Endothelial cell of umbilical vein (primary cell): ENCODE data around the gene ZNF280D. TPM values are rescaled to one million over a fixed set of nuclear protein-coding genes. Genes with fewer than 3 reads are reported as not detected.

Experiments used
- BruUV-seq: library from RNA; stranded (reverse); fragments of 400-500 nt; replicated peaks from 2 replicates; lab custom pipeline; 2021; lab: Mats Ljungman, UMichigan
- CTCF ChIA-PET: fragments of 300-600, 350-600 bp; sonication (Branson Sonifier 250); formaldehyde crosslinking; loops from one replicate; lab custom pipeline; 2021; ENCODE audit warnings: antibody characterized with exemption, inconsistent platforms; lab: Charles Lee
- POLR2A ChIA-PET: fragments of 300-600, 350-600 bp; sonication (Branson Sonifier 250); formaldehyde crosslinking; loops from one replicate; lab custom pipeline; 2021; ENCODE audit warnings: antibody characterized with exemption, inconsistent platforms; lab: Charles Lee
- DNase-seq: peaks from one replicate; pipeline ENCODE4 v3.0.0-alpha.2; 2011; ENCODE audit warnings: low read depth, low spot score
- FAIRE-seq: peaks from 2 replicates; lab custom pipeline; 2011; peaks lifted over from hg19 to GRCh38; lab: Jason Lieb, UNC
- H2AFZ ChIP-seq: 2 replicates; pipeline ENCODE4 v1.6.0; 2012; ENCODE audit warnings: low read depth, low read length, control low read depth, inconsistent platforms
- H3K27ac ChIP-seq: 2 replicates; pipeline ENCODE4 v1.5.1; 2011; ENCODE audit warnings: low read depth, mild to moderate bottlenecking, control low read depth, low read length, moderate library complexity; ENCODE audit not compliant: insufficient read depth
- H3K27me3 ChIP-seq, 2 experiments: 2 replicates each; pipeline versions ENCODE4 v1.6.0 to v1.6.1; 2011; ENCODE audit warnings: low read length in 2 of 2, mixed read lengths in 1 of 2; ENCODE audit not compliant: control insufficient read depth in 2 of 2, insufficient read depth in 2 of 2
- H3K36me3 ChIP-seq, 2 experiments: 2 replicates in 1 of 2; 3 replicates in 1 of 2; pipeline ENCODE4 v1.5.1; 2011; ENCODE audit warnings: low read length in 2 of 2, mild to moderate bottlenecking in 1 of 2, moderate library complexity in 1 of 2; ENCODE audit not compliant: control insufficient read depth in 2 of 2, insufficient read depth in 2 of 2; ENCODE audit errors: extremely low read depth in 1 of 2
- H3K4me1 ChIP-seq: 3 replicates; pipeline ENCODE4 v1.5.1; 2011; ENCODE audit warnings: mild to moderate bottlenecking, low read length; ENCODE audit not compliant: control insufficient read depth, insufficient read depth; ENCODE audit errors: extremely low read depth
- H3K4me2 ChIP-seq: 2 replicates; pipeline ENCODE4 v1.6.1; 2011; ENCODE audit warnings: low read length, control low read depth, mixed read lengths; ENCODE audit not compliant: insufficient read depth
- H3K4me3 ChIP-seq, 3 experiments: fragments of 200-600 bp in 1 of 3; sonication (generic), shearing (Covaris generic) in 1 of 3; replicated peaks in 1 of 3; 2 replicates each; pipeline ENCODE4 v1.5.1; 2011 to 2016; ENCODE audit warnings: control low read depth in 3 of 3, low read length in 3 of 3, mild to moderate bottlenecking in 2 of 3, inconsistent platforms in 1 of 3, low read depth in 1 of 3, moderate library complexity in 1 of 3; ENCODE audit not compliant: insufficient read depth in 1 of 3
- H3K79me2 ChIP-seq: 2 replicates; pipeline ENCODE4 v1.6.0; 2012; ENCODE audit warnings: low read length, inconsistent platforms; ENCODE audit not compliant: control insufficient read depth, insufficient read depth
- H3K9ac ChIP-seq: replicated peaks from 2 replicates; pipeline ENCODE3; 2011; ENCODE audit warnings: low read length, control low read depth; ENCODE audit not compliant: insufficient read depth; ENCODE audit errors: extremely low read depth
- H3K9me1 ChIP-seq: replicated peaks from 3 replicates; pipeline ENCODE4 v1.6.0; 2011; ENCODE audit warnings: mild to moderate bottlenecking, low read length; ENCODE audit not compliant: control insufficient read depth, insufficient read depth; ENCODE audit errors: extremely low read depth
- H3K9me3 ChIP-seq: replicated peaks from 2 replicates; pipeline ENCODE4 v1.5.1; 2012; ENCODE audit warnings: low read length, inconsistent platforms; ENCODE audit not compliant: control insufficient read depth, insufficient read depth
- H4K20me1 ChIP-seq: replicated peaks from 2 replicates; pipeline ENCODE3; 2011; ENCODE audit warnings: mild to moderate bottlenecking, low read length; ENCODE audit not compliant: control insufficient read depth, insufficient read depth; ENCODE audit errors: extremely low read depth
- EZH2 ChIP-seq: IDR thresholded peaks from 2 replicates; pipeline ENCODE4 v1.6.1; 2012; ENCODE audit warnings: borderline replicate concordance, low read depth, mild to moderate bottlenecking, moderate library complexity, low read length, inconsistent platforms; ENCODE audit not compliant: severe bottlenecking
- FOS ChIP-seq: IDR thresholded peaks from 2 replicates; pipeline ENCODE4 v1.6.1; 2011; ENCODE audit warnings: mild to moderate bottlenecking, low read length, moderate library complexity, borderline replicate concordance; ENCODE audit not compliant: insufficient read depth
- GATA2 ChIP-seq: IDR thresholded peaks from 2 replicates; pipeline ENCODE4 v1.7.0; 2011; ENCODE audit warnings: low read depth, mild to moderate bottlenecking, moderate library complexity, mixed read lengths, low read length; ENCODE audit not compliant: insufficient read length, insufficient read depth
- JUN ChIP-seq: IDR thresholded peaks from 2 replicates; pipeline ENCODE4 v1.6.1; 2011; ENCODE audit warnings: borderline replicate concordance, low read depth; ENCODE audit not compliant: insufficient read length, insufficient read depth
- MYC ChIP-seq: IDR thresholded peaks from one replicate; pipeline ENCODE4 v1.6.1; 2011; ENCODE audit warnings: mild to moderate bottlenecking, low read depth, low read length
- POLR2A ChIP-seq: IDR thresholded peaks from 2 replicates; pipeline ENCODE4 v1.6.1; 2012; ENCODE audit warnings: low read depth, mild to moderate bottlenecking, control low read depth, low read length
- POLR2AphosphoS5 ChIP-seq: IDR thresholded peaks from 2 replicates; pipeline ENCODE4 v1.6.1; 2012; ENCODE audit warnings: low read depth, mild to moderate bottlenecking, control low read depth, low read length, moderate library complexity; ENCODE audit not compliant: insufficient read depth
- dilution Hi-C: fragments of 300-500 bp; cut with MboI; formaldehyde crosslinking; loops from one replicate; pipeline ENCODE4 v1.15.0; 2019; ENCODE audit warnings: low sequenced_read_pairs; ENCODE audit not compliant: extremely low pct_ligation_motif_present
- intact Hi-C: fragments of 100-400 bp; cut with micrococcal nuclease; formaldehyde crosslinking; loops from one replicate; pipeline ENCODE4 v1.10.0; 2022
- polyA plus RNA-seq, 4 experiments: library from polyadenylated mRNA; depleted of rRNA in 3 of 4; stranded (reverse) in 3 of 4; unstranded in 1 of 4; fragments of >200 nt; gene quantifications; 2 replicates each; pipeline versions ENCODE4 v1.2.1 to v1.2.3, GENCODE V29; 2011 to 2012; ENCODE audit warnings: missing spikeins in 1 of 4
- total RNA-seq: library from RNA; stranded (reverse); gene quantifications from 2 replicates; pipeline ENCODE4 v1.2.3, GENCODE V29; 2021
- TF ChIP-seq, protein P1 (sequence below): IDR thresholded peaks from 2 replicates; pipeline ENCODE4 v1.6.1; 2011; ENCODE audit not compliant: insufficient read depth, insufficient read length
- TF ChIP-seq, protein P2 (sequence below), 2 donors: IDR thresholded peaks; 1 replicate in 1 of 2; 2 replicates in 1 of 2; pipeline ENCODE4 v1.5.1; 2011; ENCODE audit warnings: low read length in 2 of 2, mild to moderate bottlenecking in 2 of 2, moderate library complexity in 2 of 2, control low read depth in 1 of 2, inconsistent platforms in 1 of 2, low read depth in 1 of 2; ENCODE audit not compliant: insufficient read depth in 1 of 2; ENCODE audit errors: extremely low read depth in 1 of 2

ZNF280D gene
- total and polyA plus RNA-seq, 2 donors (not counting 3 experiments of a cell fraction or from before 2014, with no cell fraction given): 9.6 to 42.1 TPM

DNA sequence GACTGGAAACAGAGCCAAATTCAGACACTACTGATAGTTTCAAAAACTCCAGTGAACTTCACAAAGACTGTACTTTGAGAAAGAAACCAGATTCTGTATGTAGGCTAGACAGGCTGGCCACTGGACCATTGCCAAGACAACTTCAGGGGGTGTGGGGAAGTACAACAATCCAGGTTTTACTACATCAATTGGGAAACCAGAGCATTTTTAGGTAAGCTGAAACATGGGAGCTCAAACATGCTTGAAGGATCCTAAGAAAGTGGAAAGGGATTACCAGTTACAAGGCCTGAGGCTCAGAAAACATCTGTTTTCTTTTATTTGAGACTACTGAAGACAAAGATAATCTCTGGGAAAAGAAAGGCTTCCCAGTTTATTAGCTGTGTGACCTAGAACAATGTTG is 26.9 kb upstream of the ZNF280D start:
- H3K4me3 ChIP-seq: no peak overlapping the region
- no peak for FAIRE-seq
- no peaks in the 10 kb centered on the region for H4K20me1 ChIP-seq
- no peak overlapping the region for H2AFZ ChIP-seq
- H3K9me3 ChIP-seq: no peaks in the 10 kb centered on the region
- dilution Hi-C loops (no loop called here), intact Hi-C loops (no loop called here)
- no peak overlapping the region for H3K27ac ChIP-seq
- TF ChIP-seq JUN: no peak
- no peak for TF ChIP-seq POLR2AphosphoS5
- no peak for TF ChIP-seq FOS
- TF ChIP-seq, protein P1, sequence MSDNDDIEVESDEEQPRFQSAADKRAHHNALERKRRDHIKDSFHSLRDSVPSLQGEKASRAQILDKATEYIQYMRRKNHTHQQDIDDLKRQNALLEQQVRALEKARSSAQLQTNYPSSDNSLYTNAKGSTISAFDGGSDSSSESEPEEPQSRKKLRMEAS: no peak
- TF ChIP-seq POLR2A: no peak
- TF ChIP-seq EZH2: no peak
- no peak for TF ChIP-seq GATA2
- TF ChIP-seq, protein P2, sequence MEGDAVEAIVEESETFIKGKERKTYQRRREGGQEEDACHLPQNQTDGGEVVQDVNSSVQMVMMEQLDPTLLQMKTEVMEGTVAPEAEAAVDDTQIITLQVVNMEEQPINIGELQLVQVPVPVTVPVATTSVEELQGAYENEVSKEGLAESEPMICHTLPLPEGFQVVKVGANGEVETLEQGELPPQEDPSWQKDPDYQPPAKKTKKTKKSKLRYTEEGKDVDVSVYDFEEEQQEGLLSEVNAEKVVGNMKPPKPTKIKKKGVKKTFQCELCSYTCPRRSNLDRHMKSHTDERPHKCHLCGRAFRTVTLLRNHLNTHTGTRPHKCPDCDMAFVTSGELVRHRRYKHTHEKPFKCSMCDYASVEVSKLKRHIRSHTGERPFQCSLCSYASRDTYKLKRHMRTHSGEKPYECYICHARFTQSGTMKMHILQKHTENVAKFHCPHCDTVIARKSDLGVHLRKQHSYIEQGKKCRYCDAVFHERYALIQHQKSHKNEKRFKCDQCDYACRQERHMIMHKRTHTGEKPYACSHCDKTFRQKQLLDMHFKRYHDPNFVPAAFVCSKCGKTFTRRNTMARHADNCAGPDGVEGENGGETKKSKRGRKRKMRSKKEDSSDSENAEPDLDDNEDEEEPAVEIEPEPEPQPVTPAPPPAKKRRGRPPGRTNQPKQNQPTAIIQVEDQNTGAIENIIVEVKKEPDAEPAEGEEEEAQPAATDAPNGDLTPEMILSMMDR (IDR thresholded peaks at IDR 0.05; ENCODE audit: extremely low read depth in 1 of 2, insufficient read depth in 1 of 2, low read depth in 1 of 2, low read length in 2 of 2): no peak
- no peak for TF ChIP-seq MYC
- H3K4me2 ChIP-seq: no peak overlapping the region
- no TSS peak for BruUV-seq
- no peaks in the 10 kb centered on the region for H3K36me3 ChIP-seq
- no peaks in the 10 kb centered on the region for H3K9me1 ChIP-seq
- H3K4me1 ChIP-seq: peaks cover 21% of the 10 kb centered on the region
- ChIA-PET POLR2A (interaction anchor here (0.6 to 1.2 kb wide), 2 partner anchors 27 to 349 kb away, joined by 3 read pairs; partner anchors contain the start of gene ZNF280D), CTCF (interaction anchor here (1.0 to 1.2 kb wide), 2 partner anchors 14 to 269 kb away, joined by 4 to 6 read pairs; no protein-coding TSS in a partner anchor)
- no peaks in the 10 kb centered on the region for H3K27me3 ChIP-seq
- no peak overlapping the region for H3K9ac ChIP-seq
- peak; percentile 4 for DNase-seq
- no peaks in the 10 kb centered on the region for H3K79me2 ChIP-seq
